Psoas muscle (tissue), 8 donors: Measurements from ENCODE around the gene YPEL5. TPM values are rescaled to one million over a fixed set of nuclear protein-coding genes. Genes with fewer than 3 reads are reported as not detected.

Experiments
- ATAC-seq, 4 donors: fragments of 200-7000 bp; cut with Tn5 transposase; one replicate each; pipeline ENCODE4 v1.9.1; 2020; ENCODE audit warnings: moderate library complexity in 3 of 4, mild to moderate bottlenecking in 2 of 4
- DNase-seq, 2 donors: peaks; one replicate each; pipeline ENCODE4 v3.0.0-alpha.2; 2020
- H3K27ac ChIP-seq: fragments of 200-600 bp; one replicate; pipeline ENCODE4 v1.8.0; 2022
- H3K27me3 ChIP-seq, 3 donors: fragments of 200-600 bp in 1 of 3; one replicate each; pipeline versions ENCODE4 v1.6.1 to v1.8.0; 2013 to 2022; ENCODE audit warnings: low read length in 2 of 3, mild to moderate bottlenecking in 2 of 3, moderate library complexity in 1 of 3; ENCODE audit not compliant: insufficient read depth in 3 of 3
- H3K36me3 ChIP-seq, 2 donors: fragments of 200-600 bp in 1 of 2; one replicate each; pipeline versions ENCODE4 v1.6.1 to v1.8.0; 2013 to 2022; ENCODE audit warnings: low read depth in 1 of 2, mild to moderate bottlenecking in 1 of 2, moderate library complexity in 1 of 2; ENCODE audit not compliant: insufficient read depth in 1 of 2
- H3K4me1 ChIP-seq: fragments of 200-600 bp; one replicate; pipeline ENCODE4 v1.8.0; 2022
- H3K4me3 ChIP-seq: fragments of 200-600 bp; one replicate; pipeline ENCODE4 v1.8.0; 2022; ENCODE audit warnings: mild to moderate bottlenecking
- H3K9me3 ChIP-seq: fragments of 200-600 bp; one replicate; pipeline ENCODE4 v1.8.0; 2022
- CTCF ChIP-seq: fragments of 200-600 bp; IDR thresholded peaks from one replicate; pipeline ENCODE4 v1.8.0; 2022; ENCODE audit warnings: antibody characterized with exemption
- WGBS, 3 donors: extraction: QIAGEN DNeasy Blood & Tissue Kit; methylation state at CpG; one replicate each; pipeline versions ENCODE4 v1.1.6 to v1.1.7; 2013; 5-methylcytosine and 5-hydroxymethylcytosine counted together
- intact Hi-C, 2 donors: fragments of 100-400 bp; cut with DNase I; formaldehyde crosslinking; loops; one replicate each; pipeline versions ENCODE4 v1.11.0 to v1.14.2; 2022
- polyA plus RNA-seq, 3 donors: library from polyadenylated mRNA; stranded (reverse); fragments of 200-250 nt; gene quantifications; one replicate each; pipeline ENCODE4 v1.2.3, GENCODE V29; 2013
- total RNA-seq, 4 donors: library from RNA; stranded (reverse); fragmentation: NEBNext Ultra II Directional in 2 of 4; extraction: Animal tissue kit (Norgen Biotek cat#: 25700) in 2 of 4; gene quantifications; one replicate each; pipeline versions ENCODE4 v1.2.1 to v1.2.4, GENCODE V29; 2021 to 2023
- donor health status: healthy with polysubstance abuse.
- donor health status: DM: no; HTN: no; CAD: no; lungs with moderate emphysema.
- donor health status: Bipolar disorder and iron deficiency.
- donor health status: healthy.
- donor health status: DM: yes; HTN: yes; CAD: no.
- donor health status: DM: no; HTN: no; CAD: no.
- donor health status: DM: no; HTN: no; CAD: no.
- donor health status: DM: yes; HTN: yes; CAD: no.

Gene YPEL5
- total and polyA plus RNA-seq, 7 donors = 23.2 to 98.0 (median 55.4) TPM

- no peak for TF ChIP-seq CTCF
- H3K27me3 ChIP-seq = no peaks in the 10 kb centered on the region
- no peak for DNase-seq
- no peak for ATAC-seq
- H3K4me1 ChIP-seq = peaks cover 11% of the 10 kb centered on the region
- H3K36me3 ChIP-seq = peaks cover under 1 to 37% of the 10 kb centered on the region in 2 donors
- no peaks in the 10 kb centered on the region for H3K9me3 ChIP-seq
- intact Hi-C loops = no loop called here
- no peak overlapping the region for H3K4me3 ChIP-seq
- 91 to 92% (median 91%) methylated on average over 2 of the region's 2 CpGs for WGBS, 3 donors
- no peak overlapping the region for H3K27ac ChIP-seq
Observed at GRCh38 chr2:30162806-30163205, 16.0 kb downstream of the YPEL5 start.

GRCh38 chr2:30164131-30164925, 17.5 kb downstream of the YPEL5 start:
- peaks cover 11% of the 10 kb centered on the region for H3K4me1 ChIP-seq
- DNase-seq (no peak), ATAC-seq (peak in 3 of 4 donors; percentile 11 to 21 (median 14))
- no peaks in the 10 kb centered on the region for H3K27me3 ChIP-seq
- 30 to 43% (median 39%) methylated on average over 7 of the region's 7 CpGs for WGBS, 3 donors
- no peak for TF ChIP-seq CTCF
- peaks cover 0 to 22% of the 10 kb centered on the region in 2 donors for H3K36me3 ChIP-seq
- no peak overlapping the region for H3K4me3 ChIP-seq
- intact Hi-C loops = loop anchor here in 1 of 2 donors (2.0 kb wide), 1 partner anchor 542 kb away; no protein-coding TSS in a partner anchor
- no peak overlapping the region for H3K27ac ChIP-seq
- no peaks in the 10 kb centered on the region for H3K9me3 ChIP-seq

- 16 to 19% (median 17%) methylated on average over 7 of the region's 7 CpGs for WGBS, 3 donors
- no peaks in the 10 kb centered on the region for H3K27me3 ChIP-seq
- intact Hi-C loops = loop anchor here (2.0 to 5.0 kb wide), 2 partner anchors 542 kb away; no protein-coding TSS in a partner anchor
- peaks cover 0 to 15% of the 10 kb centered on the region in 2 donors for H3K36me3 ChIP-seq
- H3K4me3 ChIP-seq = no peak overlapping the region
- no peak overlapping the region for H3K27ac ChIP-seq
- H3K9me3 ChIP-seq = no peaks in the 10 kb centered on the region
- H3K4me1 ChIP-seq = peaks cover 11% of the 10 kb centered on the region
- TF ChIP-seq CTCF = peak; percentile 79
- ATAC-seq = peak; percentile 76 to 94 (median 92)
- no peak for DNase-seq
Observed at GRCh38 chr2:30165050-30165520, 18.3 kb downstream of the YPEL5 start.

- Histone ChIP-seq H3K36me3 (peaks cover 0 to 9% of the 10 kb centered on the region in 2 donors), H3K4me1 (peaks cover 11% of the 10 kb centered on the region), H3K9me3 (no peaks in the 10 kb centered on the region), H3K27ac (no peak overlapping the region), H3K27me3 (no peaks in the 10 kb centered on the region), H3K4me3 (no peak overlapping the region)
- 61 to 73% (median 67%) methylated on average over 4 of the region's 4 CpGs for WGBS, 3 donors
- TF ChIP-seq CTCF = no peak
- intact Hi-C loops = loop anchor here (2.0 to 5.0 kb wide), 2 partner anchors 541 to 542 kb away; no protein-coding TSS in a partner anchor
- ATAC-seq (no peak), DNase-seq (no peak)
Observed at GRCh38 chr2:30165617-30166016, 18.8 kb downstream of the YPEL5 start.
